ENCODE measurements around the gene ACOXL.

ACOXL gene

GRCh38 chr2:110977403-110977802 is 245.0 kb downstream of the ACOXL start:
- H3K9me3 Mint-ChIP-seq: no peaks in the 10 kb centered on the region
- H3K4me3 Mint-ChIP-seq: no peak overlapping the region
- H3K36me3 Mint-ChIP-seq (ENCODE audit: low read depth): no peaks in the 10 kb centered on the region
- no peak for DNase-seq
- no peak overlapping the region for H3K27ac Mint-ChIP-seq
- H3K4me1 Mint-ChIP-seq: no peaks in the 10 kb centered on the region
- TF ChIP-seq CTCF (IDR thresholded peaks at IDR 0.05): no peak
- H3K27me3 Mint-ChIP-seq (ENCODE audit: low read depth, poor library complexity): peaks cover 10% of the 10 kb centered on the region

- H3K27ac Mint-ChIP-seq: no peak overlapping the region
- H3K36me3 Mint-ChIP-seq (ENCODE audit: low read depth): no peaks in the 10 kb centered on the region
- H3K27me3 Mint-ChIP-seq (ENCODE audit: low read depth, poor library complexity): peaks cover 10% of the 10 kb centered on the region
- no peak for TF ChIP-seq CTCF (IDR thresholded peaks at IDR 0.05)
- no peak overlapping the region for H3K4me3 Mint-ChIP-seq
- H3K4me1 Mint-ChIP-seq: no peaks in the 10 kb centered on the region
- no peaks in the 10 kb centered on the region for H3K9me3 Mint-ChIP-seq
- DNase-seq: no peak
Measured at GRCh38 chr2:110978148-110978547, 245.8 kb downstream of the ACOXL start.

GRCh38 chr2:110978756-110979470 is 246.5 kb downstream of the ACOXL start:
- no peak for TF ChIP-seq CTCF (IDR thresholded peaks at IDR 0.05)
- H3K4me1 Mint-ChIP-seq: no peaks in the 10 kb centered on the region
- no peaks in the 10 kb centered on the region for H3K9me3 Mint-ChIP-seq
- peaks cover 10% of the 10 kb centered on the region for H3K27me3 Mint-ChIP-seq (ENCODE audit: low read depth, poor library complexity)
- H3K27ac Mint-ChIP-seq: peak overlapping the region; percentile 45
- no peak for DNase-seq
- no peaks in the 10 kb centered on the region for H3K36me3 Mint-ChIP-seq (ENCODE audit: low read depth)
- no peak overlapping the region for H3K4me3 Mint-ChIP-seq

- Mint-ChIP-seq H3K9me3 (no peaks in the 10 kb centered on the region), H3K36me3 (ENCODE audit: low read depth) (no peaks in the 10 kb centered on the region), H3K4me3 (no peak overlapping the region), H3K27ac (peak overlapping the region; percentile 77), H3K27me3 (ENCODE audit: low read depth, poor library complexity) (peaks cover 10% of the 10 kb centered on the region), H3K4me1 (peaks cover 5% of the 10 kb centered on the region)
- DNase-seq: no peak
- no peak for TF ChIP-seq CTCF (IDR thresholded peaks at IDR 0.05)
Measured at GRCh38 chr2:110979471-110980338, 247.3 kb downstream of the ACOXL start.

- peaks cover 7% of the 10 kb centered on the region for H3K27me3 Mint-ChIP-seq (ENCODE audit: low read depth, poor library complexity)
- no peak for DNase-seq
- H3K9me3 Mint-ChIP-seq: no peaks in the 10 kb centered on the region
- no peak overlapping the region for H3K4me3 Mint-ChIP-seq
- peak overlapping the region; percentile 77 for H3K27ac Mint-ChIP-seq
- no peak for TF ChIP-seq CTCF (IDR thresholded peaks at IDR 0.05)
- peaks cover 13% of the 10 kb centered on the region for H3K4me1 Mint-ChIP-seq
- H3K36me3 Mint-ChIP-seq (ENCODE audit: low read depth): no peaks in the 10 kb centered on the region
Measured at GRCh38 chr2:110980339-110981062, 248.1 kb downstream of the ACOXL start.

Measured in nephron progenitor cell (in vitro differentiated cells).